ENCODE measurements around the gene SFMBT1. TPM values are rescaled to one million over a fixed set of nuclear protein-coding genes. Genes with fewer than 3 reads are reported as not detected.

Gene SFMBT1
- total and polyA plus RNA-seq, 2 of the 8 experiments (the other 6 are each of a cell fraction or from before 2014, with no cell fraction given): 8.1 to 16.8 TPM

- Histone ChIP-seq H3K79me1 (ENCODE audit: low read depth, low read length) (peaks cover 3% of the 10 kb centered on the region), H3K79me2 (ENCODE audit: control insufficient read depth in 1 of 2, insufficient read depth in 2 of 2, low read length in 2 of 2) (peaks cover 0 to 36% of the 10 kb centered on the region in 2 experiments; a peak in 2 of 4 replicates), H3K9ac (replicated peaks in 1 of 4; ENCODE audit: extremely low read depth in 1 of 4, low read depth in 3 of 4, low read length in 3 of 4) (no peak overlapping the region), H3K23ac (ENCODE audit: insufficient read length) (no peak overlapping the region), H3K27me3 (replicated peaks in 1 of 4; ENCODE audit: control insufficient read depth in 3 of 4, extremely low read depth in 1 of 4, insufficient read depth in 3 of 4, low read length in 3 of 4) (no peaks in the 10 kb centered on the region), H3K23me2 (ENCODE audit: low read depth, low read length) (no peaks in the 10 kb centered on the region), H3K36me3 (ENCODE audit: control insufficient read depth in 2 of 4, insufficient read depth in 4 of 4, low read length in 3 of 4) (no peaks in the 10 kb centered on the region), H2BK5ac (ENCODE audit: low read depth, low read length) (0 out of 2 replicates have a peak overlapping the region, but pooled peaks have one; percentile 26), H2AK5ac (ENCODE audit: low read depth, low read length) (no peak overlapping the region), H4K20me1 (replicated peaks in 1 of 2; ENCODE audit: control insufficient read depth in 1 of 2, insufficient read depth in 2 of 2, low read length in 2 of 2) (no peaks in the 10 kb centered on the region), H3K4me1 (replicated peaks in 1 of 4; ENCODE audit: control insufficient read depth in 3 of 4, insufficient read depth in 4 of 4, low read length in 3 of 4) (peaks cover 2 to 17% (median 7%) of the 10 kb centered on the region in 4 experiments; a peak in 6 of 7 replicates), H3K4me3 (ENCODE audit: extremely low read depth in 1 of 4, insufficient read depth in 2 of 4, low read depth in 3 of 4, low read length in 4 of 4) (peak overlapping the region in 1 of 4 experiments; percentile 16; a peak in 1 of 8 replicates), H3K14ac (ENCODE audit: insufficient read length) (no peak overlapping the region), H4K8ac (ENCODE audit: extremely low read depth, insufficient read depth, low read length) (no peak overlapping the region), H2BK120ac (replicated peaks; ENCODE audit: low read depth, low read length) (no peak overlapping the region), H2BK20ac (ENCODE audit: low read length) (no peak overlapping the region), H4K5ac (ENCODE audit: insufficient read length, low read depth, low read length) (no peak overlapping the region), H3K4me2 (ENCODE audit: insufficient read depth in 1 of 2, low read depth in 2 of 2, low read length in 2 of 2) (peak overlapping the region; percentile 34 to 38), H3K4ac (replicated peaks; ENCODE audit: insufficient read length, low read depth, low read length) (no peak overlapping the region), H3K56ac (replicated peaks; ENCODE audit: insufficient read length, low read depth, low read length) (no peak overlapping the region), H4K91ac (replicated peaks; ENCODE audit: insufficient read length, low read length) (no peak overlapping the region), H2BK15ac (ENCODE audit: low read length) (no peak overlapping the region), H3K18ac (ENCODE audit: extremely low read depth, low read length) (0 out of 2 replicates have a peak overlapping the region, but pooled peaks have one; percentile 13), H2BK12ac (ENCODE audit: low read depth, low read length) (no peak overlapping the region), H3K27ac (ENCODE audit: low read depth, low read length) (no peak overlapping the region), H3K9me3 (ENCODE audit: insufficient read depth in 2 of 2, low read depth in 1 of 2, low read length in 1 of 2) (no peaks in the 10 kb centered on the region), H2AFZ (ENCODE audit: low read length) (no peak overlapping the region)
- FAIRE-seq (no peak), DNase-seq (ENCODE audit: low read depth in 1 of 2, low spot score in 2 of 2) (peak in 1 of 2 experiments; percentile 49)
- TF ChIP-seq BACH1 (IDR thresholded peaks at IDR 0.05; ENCODE audit: low read length) (peak; percentile 34; the same call in 1 of the 2 replicates), SP1 (IDR thresholded peaks at IDR 0.05; ENCODE audit: low read depth, low read length) (no peak)
- ChIA-PET CTCF (ENCODE audit: partially characterized antibody) (interaction anchor here (0.6 to 1.3 kb wide), 3 partner anchors 16 to 218 kb away, joined by 3 to 4 read pairs (median 4); no protein-coding TSS in a partner anchor), POLR2A (ENCODE audit: partially characterized antibody) (no interaction called here)
- WGBS, 2 experiments (ENCODE audit: extremely low coverage in 1 of 2, insufficient coverage in 1 of 2, insufficient read length in 1 of 2, insufficient replicate concordance in 2 of 2, low coverage in 1 of 2, low lambda C conversion rate in 2 of 2, missing lambda C conversion rate in 1 of 2): 80% methylated on average over 4 of the region's 4 CpGs; no CpG with 5 or more reads in 1 of the 2 experiments
These were observed 15.0 kb downstream of the SFMBT1 start for GRCh38 chr3:53030619-53031449.
